Mucosa of rectum (tissue), 2 donors: ENCODE measurements around the gene PATJ.
"Not testable (repeated sequence)": the region's sequence is repeated elsewhere in the genome, so short reads cannot be mapped to it uniquely, and the experiment has no call there.

ENCODE experiments used
- H3K27ac ChIP-seq, 2 donors: one replicate each; pipeline ENCODE4 v1.7.0; 2013; ENCODE audit warnings: inconsistent platforms in 2 of 2, low read depth in 2 of 2, low read length in 2 of 2
- H3K27me3 ChIP-seq, 2 donors: one replicate each; pipeline ENCODE4 v1.7.0; 2013; ENCODE audit warnings: low read length in 2 of 2; ENCODE audit not compliant: control insufficient read depth in 2 of 2, insufficient read depth in 2 of 2
- H3K36me3 ChIP-seq, 2 donors: one replicate each; pipeline ENCODE4 v1.7.0; 2013; ENCODE audit warnings: low read length in 2 of 2; ENCODE audit not compliant: control insufficient read depth in 2 of 2, insufficient read depth in 2 of 2
- H3K4me1 ChIP-seq, 2 donors: one replicate each; pipeline ENCODE4 v1.7.0; 2013; ENCODE audit warnings: low read length in 2 of 2, mild to moderate bottlenecking in 1 of 2; ENCODE audit not compliant: control insufficient read depth in 2 of 2, insufficient read depth in 2 of 2
- H3K4me3 ChIP-seq, 2 donors: one replicate each; pipeline ENCODE4 v1.7.0; 2013; ENCODE audit warnings: low read length in 2 of 2
- H3K9ac ChIP-seq, 2 donors: one replicate each; pipeline ENCODE4 v1.7.0; 2013; ENCODE audit warnings: low read length in 2 of 2, low read depth in 1 of 2, mild to moderate bottlenecking in 1 of 2
- H3K9me3 ChIP-seq, 2 donors: one replicate each; pipeline ENCODE4 v1.7.0; 2013; ENCODE audit warnings: low read length in 2 of 2; ENCODE audit not compliant: control insufficient read depth in 2 of 2
- donor health status: healthy.
- donor health status: Normal muscosa, but diverticular disease.

Gene PATJ

DNA sequence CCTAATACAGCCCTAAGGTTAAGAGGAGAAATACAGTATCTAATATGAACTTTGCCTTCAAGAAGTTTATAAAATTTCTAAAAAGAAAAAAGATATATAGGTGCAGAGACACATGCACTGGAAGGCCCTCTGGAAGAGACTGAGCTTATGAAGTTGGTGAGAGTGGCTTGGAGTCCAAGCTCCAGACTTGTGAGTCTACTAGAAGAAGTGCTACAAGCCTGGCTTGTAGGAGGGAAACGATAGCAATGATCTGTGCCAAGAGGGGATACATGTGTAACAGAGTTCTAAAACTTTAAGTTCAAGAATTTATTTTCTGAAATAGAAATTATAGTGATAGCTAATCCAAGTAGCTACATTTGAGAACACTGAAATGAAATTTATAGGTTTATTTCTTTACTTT, 213.0 kb downstream of the PATJ start:
- H3K4me3 ChIP-seq = no peak overlapping the region
- H3K27ac ChIP-seq = no peak overlapping the region
- H3K9ac ChIP-seq = no peak overlapping the region
- no peaks in the 10 kb centered on the region for H3K4me1 ChIP-seq
- H3K27me3 ChIP-seq = no peaks in the 10 kb centered on the region
- no peaks in the 10 kb centered on the region for H3K36me3 ChIP-seq
- H3K9me3 ChIP-seq = no peaks in the 10 kb centered on the region

GRCh38 chr1:61956016-61956645, 213.9 kb downstream of the PATJ start:
- Histone ChIP-seq H3K4me3 (no peak overlapping the region), H3K27me3 (no peaks in the 10 kb centered on the region), H3K9me3 (no peaks in the 10 kb centered on the region), H3K9ac (no peak overlapping the region), H3K27ac (no peak overlapping the region), H3K36me3 (no peaks in the 10 kb centered on the region), H3K4me1 (no peaks in the 10 kb centered on the region)

DNA sequence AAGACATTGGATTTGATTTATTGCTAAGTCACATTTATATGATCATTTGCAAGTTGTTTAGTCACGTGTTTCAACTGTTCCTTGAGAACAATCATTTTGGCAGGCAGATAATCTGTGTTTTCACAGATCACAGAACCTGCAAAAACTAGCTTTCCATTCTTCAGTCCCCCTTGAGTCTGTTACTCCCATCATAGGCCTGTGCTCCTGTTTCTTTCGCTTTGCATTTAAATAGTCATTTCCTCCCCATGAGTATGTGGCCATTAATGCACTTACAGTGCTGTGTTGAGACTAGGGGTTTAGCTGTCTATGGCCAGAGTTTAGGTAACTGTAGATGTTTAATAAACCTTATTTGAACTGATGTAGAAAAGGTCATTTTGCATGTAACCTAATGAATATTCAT, 214.5 kb downstream of the PATJ start:
- Histone ChIP-seq H3K27ac (no peak overlapping the region), H3K36me3 (no peaks in the 10 kb centered on the region), H3K27me3 (no peaks in the 10 kb centered on the region), H3K9ac (no peak overlapping the region), H3K4me1 (no peaks in the 10 kb centered on the region), H3K4me3 (no peak overlapping the region), H3K9me3 (no peaks in the 10 kb centered on the region)

DNA sequence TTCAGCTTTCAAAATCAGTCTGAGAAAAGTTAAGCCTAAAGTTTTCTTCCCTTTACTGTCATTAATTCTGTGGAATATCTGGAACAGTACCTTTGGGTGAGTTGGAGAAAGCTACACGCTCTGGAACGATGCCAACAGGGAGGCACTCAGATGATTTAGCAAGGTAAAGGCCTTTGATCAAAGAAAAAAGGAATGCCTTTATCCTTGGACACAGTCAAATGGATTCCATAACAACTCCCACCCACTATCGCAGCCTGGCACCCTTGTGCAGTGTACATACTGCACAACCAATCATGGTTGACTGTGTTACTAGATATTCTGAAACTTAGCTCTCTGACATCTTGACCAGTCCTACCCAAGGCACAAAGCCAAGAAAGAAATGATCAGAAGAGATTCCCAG, 218.7 kb downstream of the PATJ start:
- H3K27ac ChIP-seq = no peak overlapping the region
- no peaks in the 10 kb centered on the region for H3K36me3 ChIP-seq
- H3K9me3 ChIP-seq = no peaks in the 10 kb centered on the region
- no peak overlapping the region for H3K9ac ChIP-seq
- H3K4me1 ChIP-seq = no peaks in the 10 kb centered on the region
- no peak overlapping the region for H3K4me3 ChIP-seq
- no peaks in the 10 kb centered on the region for H3K27me3 ChIP-seq

GRCh38 chr1:61962631-61963030, 220.4 kb downstream of the PATJ start:
- Histone ChIP-seq H3K4me1 (no peaks in the 10 kb centered on the region), H3K9me3 (no peaks in the 10 kb centered on the region), H3K36me3 (no peaks in the 10 kb centered on the region), H3K27ac (no peak overlapping the region), H3K4me3 (no peak overlapping the region), H3K9ac (no peak overlapping the region), H3K27me3 (no peaks in the 10 kb centered on the region)

GRCh38 chr1:61966450-61967225, 224.4 kb downstream of the PATJ start:
- not testable (repeated sequence) for H3K36me3 ChIP-seq, H3K4me3 ChIP-seq, H3K27ac ChIP-seq, H3K9me3 ChIP-seq, H3K9ac ChIP-seq, H3K27me3 ChIP-seq, H3K4me1 ChIP-seq

- H3K36me3 ChIP-seq = no peaks in the 10 kb centered on the region
- no peak overlapping the region for H3K4me3 ChIP-seq
- no peaks in the 10 kb centered on the region for H3K27me3 ChIP-seq
- H3K9ac ChIP-seq = no peak overlapping the region
- H3K9me3 ChIP-seq = no peaks in the 10 kb centered on the region
- H3K4me1 ChIP-seq = no peaks in the 10 kb centered on the region
- no peak overlapping the region for H3K27ac ChIP-seq
Measured at GRCh38 chr1:61967750-61968149, 225.5 kb downstream of the PATJ start.

DNA sequence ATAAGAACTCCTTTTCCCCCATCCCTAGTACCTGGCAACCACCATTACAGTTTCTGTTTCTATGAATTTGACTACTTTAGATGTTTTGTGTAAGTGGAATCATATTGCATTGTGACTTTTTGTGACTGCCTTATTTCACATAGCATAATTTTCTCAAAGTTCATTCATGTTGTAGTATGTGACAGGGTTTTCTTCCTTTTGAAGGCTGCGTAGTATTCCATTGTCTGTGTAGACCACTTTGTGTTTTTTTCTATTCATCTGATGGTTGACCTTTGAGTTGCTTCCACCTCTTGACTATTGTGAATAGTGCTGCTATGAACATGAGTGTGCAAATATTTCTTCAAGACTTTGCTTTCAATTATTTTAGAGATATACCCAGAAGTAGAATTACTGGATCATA, 226.6 kb downstream of the PATJ start:
- Histone ChIP-seq H3K27ac (no peak overlapping the region), H3K4me1 (no peaks in the 10 kb centered on the region), H3K9ac (no peak overlapping the region), H3K36me3 (no peaks in the 10 kb centered on the region), H3K27me3 (no peaks in the 10 kb centered on the region), H3K4me3 (no peak overlapping the region), H3K9me3 (no peaks in the 10 kb centered on the region)

- Histone ChIP-seq H3K36me3 (no peaks in the 10 kb centered on the region), H3K9me3 (no peaks in the 10 kb centered on the region), H3K9ac (no peak overlapping the region), H3K4me3 (no peak overlapping the region), H3K27me3 (no peaks in the 10 kb centered on the region), H3K4me1 (no peaks in the 10 kb centered on the region), H3K27ac (no peak overlapping the region)
Measured at GRCh38 chr1:61973100-61973837, 231.0 kb downstream of the PATJ start.

DNA sequence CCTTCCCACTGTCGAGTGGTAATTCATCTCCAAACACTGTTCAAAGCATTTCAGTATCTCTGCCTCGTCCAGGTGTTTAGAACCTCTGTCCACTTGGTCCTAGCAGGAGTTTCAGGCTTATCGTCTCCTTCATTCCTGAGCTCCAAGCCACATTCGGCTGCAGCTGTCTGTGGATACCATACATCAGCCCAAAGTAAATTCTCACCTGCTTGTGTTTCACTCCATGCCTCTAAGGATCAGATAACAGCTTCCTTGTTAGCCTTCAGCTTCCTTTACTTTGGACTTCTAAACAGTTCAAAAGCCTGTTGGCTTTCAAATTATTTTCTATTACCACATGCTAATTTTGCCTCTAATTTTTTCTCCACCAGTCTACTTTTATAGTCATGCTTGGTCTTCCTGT, 233.4 kb downstream of the PATJ start:
- Histone ChIP-seq H3K36me3 (no peaks in the 10 kb centered on the region), H3K4me1 (no peaks in the 10 kb centered on the region), H3K9me3 (no peaks in the 10 kb centered on the region), H3K27me3 (no peaks in the 10 kb centered on the region), H3K9ac (no peak overlapping the region), H3K27ac (no peak overlapping the region), H3K4me3 (no peak overlapping the region)
